IPS-18c (cell line): ENCODE data around the gene ALCAM.

Source experiments
- H3K4me3 ChIP-seq: 2 replicates; pipeline ENCODE4 v1.7.0; 2013; ENCODE audit warnings: low read depth, mild to moderate bottlenecking, low read length, moderate library complexity; ENCODE audit not compliant: insufficient read depth
- H3K9me3 ChIP-seq: one replicate; pipeline ENCODE4 v1.6.1; 2013; ENCODE audit warnings: mild to moderate bottlenecking, low read length, moderate library complexity; ENCODE audit not compliant: control insufficient read depth, insufficient read depth

Gene ALCAM

DNA sequence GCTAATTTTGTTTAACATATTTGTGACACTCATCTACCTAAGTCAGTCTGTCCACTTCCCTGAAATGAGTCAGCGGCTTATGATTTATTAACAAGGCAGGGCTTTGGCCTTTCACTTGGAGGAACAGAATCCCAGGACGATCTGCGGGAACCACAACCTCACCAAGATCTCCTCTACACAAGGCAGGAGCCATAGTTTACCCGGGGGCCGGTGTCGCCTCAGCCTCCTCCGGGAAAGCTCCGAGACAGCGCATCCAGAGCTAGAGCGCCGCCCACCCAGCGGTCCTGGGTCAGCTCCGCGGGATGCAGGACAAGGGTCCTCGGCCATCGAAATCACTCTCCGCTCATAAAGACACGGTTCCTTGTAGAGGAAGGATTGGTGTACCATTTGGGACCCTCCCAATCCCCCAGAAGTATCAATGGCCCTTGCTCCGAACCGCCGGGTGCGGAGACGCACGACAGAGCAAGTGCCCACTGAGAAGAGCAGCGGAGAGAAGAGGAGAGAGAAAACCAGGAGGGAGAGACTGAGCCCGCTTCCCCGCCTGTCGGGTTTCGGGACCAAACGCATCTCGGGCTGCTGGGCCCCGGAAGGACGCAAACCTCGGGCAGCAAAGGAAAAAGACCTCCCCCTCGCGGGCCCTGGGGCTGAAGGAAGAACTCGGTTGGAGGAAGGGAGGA is 13.1 kb upstream of the ALCAM start:
- no peaks in the 10 kb centered on the region for H3K9me3 ChIP-seq
- H3K4me3 ChIP-seq, result peak overlapping the region; percentile 42

DNA sequence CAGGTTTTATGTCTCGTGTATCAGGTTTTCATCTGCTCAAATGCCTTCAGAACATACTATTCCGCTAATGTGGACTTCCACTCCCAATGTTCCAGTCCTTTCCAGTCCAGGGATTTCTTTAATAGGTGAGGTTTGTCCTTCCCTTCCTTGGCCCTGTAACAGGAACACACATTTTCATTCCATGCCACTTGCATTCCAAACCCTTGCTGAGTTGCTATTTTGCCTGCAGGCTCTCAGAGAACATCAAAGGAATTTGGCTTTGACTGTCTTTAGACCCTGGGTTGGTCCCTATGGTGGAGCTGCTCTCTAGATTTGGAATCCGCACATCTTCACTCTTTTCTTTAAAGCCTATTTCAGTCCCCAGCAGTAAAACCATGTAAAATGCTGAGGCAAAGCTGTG is 12.3 kb upstream of the ALCAM start:
- Histone ChIP-seq H3K9me3 (no peaks in the 10 kb centered on the region), H3K4me3 (peak overlapping the region; percentile 42; the same call in 1 of the 2 replicates)

DNA sequence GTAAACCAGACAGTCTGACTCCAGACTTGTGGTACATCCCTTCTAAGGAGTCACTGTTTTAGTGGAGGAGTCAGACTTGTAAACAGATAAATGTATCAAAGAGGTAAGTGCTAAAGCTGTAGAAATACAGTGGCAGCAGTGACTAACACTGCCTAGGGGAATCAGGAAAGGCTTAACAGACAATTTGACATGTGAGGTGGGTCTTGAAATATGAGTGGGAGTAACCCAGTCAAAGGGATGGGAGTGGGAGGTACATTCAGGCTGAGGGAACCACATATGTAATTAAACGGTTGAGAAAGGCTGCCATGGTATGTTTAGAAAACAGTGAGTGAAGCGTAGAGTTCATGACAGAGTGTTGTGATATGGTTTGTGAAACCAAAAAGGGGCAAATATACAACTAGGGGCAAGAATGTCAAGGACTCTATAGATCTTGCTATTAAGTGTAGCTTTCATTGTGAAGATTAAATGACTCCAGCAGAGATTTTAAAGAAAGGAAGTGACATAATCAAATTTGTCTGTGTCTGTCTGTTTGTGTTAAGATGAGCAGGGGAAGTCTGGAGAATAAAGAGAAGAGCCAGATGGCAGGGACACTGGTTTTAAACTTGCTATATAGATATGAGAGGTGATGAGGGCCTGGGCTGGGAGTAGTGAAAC is 11.2 kb upstream of the ALCAM start:
- H3K4me3 ChIP-seq, result no peak overlapping the region
- H3K9me3 ChIP-seq, result no peaks in the 10 kb centered on the region

DNA sequence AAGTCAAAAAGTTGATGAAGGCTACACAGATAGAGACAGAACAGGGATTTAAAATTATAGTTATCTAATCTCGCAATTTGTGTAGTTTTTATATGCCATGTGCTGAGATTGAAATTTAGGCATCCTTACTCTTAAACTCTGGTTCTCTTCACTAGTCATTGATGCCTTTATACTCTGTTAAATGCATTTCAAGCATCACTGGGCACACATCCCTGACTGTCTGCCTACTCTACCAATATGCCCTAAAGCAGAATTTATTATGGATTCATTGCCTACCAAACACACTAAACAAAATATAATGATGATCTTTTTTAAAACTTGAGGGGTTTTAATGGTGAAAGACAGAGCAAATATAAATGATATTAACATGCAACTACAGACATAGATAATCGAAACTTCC is 10.3 kb upstream of the ALCAM start:
- Histone ChIP-seq H3K9me3 (no peaks in the 10 kb centered on the region), H3K4me3 (no peak overlapping the region)

DNA sequence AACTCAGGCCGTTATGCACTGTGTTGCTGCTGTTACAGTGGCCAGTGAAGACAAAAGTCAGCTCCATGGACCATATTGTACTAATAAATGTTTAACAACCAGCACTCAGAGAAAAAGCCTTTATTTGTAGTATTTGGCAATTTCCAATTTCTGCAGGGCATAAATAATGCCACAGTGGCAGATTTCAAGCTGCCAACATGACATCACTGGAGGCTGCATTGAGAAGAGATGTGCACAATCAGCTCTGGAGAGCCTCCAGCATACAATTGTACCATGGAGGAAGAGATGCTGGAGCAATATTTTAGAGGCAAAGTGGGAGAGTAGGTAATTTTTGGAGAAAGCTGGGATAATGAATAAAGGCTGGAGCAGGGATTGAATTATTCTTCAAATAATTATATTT is 9.7 kb upstream of the ALCAM start:
- H3K4me3 ChIP-seq, result no peak overlapping the region
- H3K9me3 ChIP-seq, result no peaks in the 10 kb centered on the region

DNA sequence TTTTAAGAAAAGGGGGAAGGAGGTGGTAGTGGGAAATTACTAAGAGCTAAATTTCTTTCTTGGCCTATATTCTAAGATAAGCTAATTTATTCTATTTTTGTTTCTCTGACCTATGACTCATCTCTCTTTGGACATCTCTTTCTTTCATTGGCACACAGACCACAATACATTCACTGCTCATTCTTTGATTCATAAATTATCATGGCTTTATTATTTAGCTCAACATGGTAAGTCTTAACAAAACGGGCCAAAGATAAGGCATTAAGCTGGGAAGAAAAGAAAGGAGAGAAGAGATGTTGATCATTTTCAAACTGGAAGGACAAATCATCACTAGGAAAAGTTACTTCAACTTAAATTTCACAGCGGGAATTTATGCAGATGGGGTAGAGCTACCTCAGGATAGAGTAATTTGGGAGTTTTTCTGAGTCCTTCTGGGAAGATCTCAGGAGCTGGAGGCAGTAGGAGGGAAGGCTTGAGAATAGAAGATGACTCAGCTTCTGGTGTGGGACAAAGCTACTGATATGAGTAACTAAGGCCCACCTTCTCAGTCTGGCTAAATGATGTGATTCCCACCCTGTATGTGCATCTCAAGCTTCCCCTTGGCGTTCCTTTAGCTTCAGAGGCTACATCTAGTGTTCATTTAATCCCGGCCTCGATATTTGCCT is 7.5 kb upstream of the ALCAM start:
- no peak overlapping the region for H3K4me3 ChIP-seq
- H3K9me3 ChIP-seq, result no peaks in the 10 kb centered on the region

DNA sequence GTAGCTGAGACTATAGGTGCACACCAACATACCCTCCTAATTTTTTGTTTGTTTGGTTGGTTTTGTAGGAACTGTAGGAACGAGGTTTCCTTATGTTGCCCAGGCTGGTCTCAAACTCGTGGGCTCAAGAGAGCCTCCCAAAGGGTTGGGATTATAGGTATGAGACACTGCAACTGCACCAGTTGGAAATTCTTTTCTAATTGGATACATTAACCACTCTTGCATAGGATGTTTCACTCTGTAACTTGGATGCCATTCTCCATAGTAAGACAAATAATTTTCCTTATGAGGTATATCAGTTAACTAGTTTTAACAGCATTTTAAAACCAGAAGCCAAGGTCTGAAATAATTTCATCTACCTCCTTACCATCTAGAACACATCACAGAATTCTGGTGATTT is 6.7 kb upstream of the ALCAM start:
- Histone ChIP-seq H3K9me3 (no peaks in the 10 kb centered on the region), H3K4me3 (no peak overlapping the region)

DNA sequence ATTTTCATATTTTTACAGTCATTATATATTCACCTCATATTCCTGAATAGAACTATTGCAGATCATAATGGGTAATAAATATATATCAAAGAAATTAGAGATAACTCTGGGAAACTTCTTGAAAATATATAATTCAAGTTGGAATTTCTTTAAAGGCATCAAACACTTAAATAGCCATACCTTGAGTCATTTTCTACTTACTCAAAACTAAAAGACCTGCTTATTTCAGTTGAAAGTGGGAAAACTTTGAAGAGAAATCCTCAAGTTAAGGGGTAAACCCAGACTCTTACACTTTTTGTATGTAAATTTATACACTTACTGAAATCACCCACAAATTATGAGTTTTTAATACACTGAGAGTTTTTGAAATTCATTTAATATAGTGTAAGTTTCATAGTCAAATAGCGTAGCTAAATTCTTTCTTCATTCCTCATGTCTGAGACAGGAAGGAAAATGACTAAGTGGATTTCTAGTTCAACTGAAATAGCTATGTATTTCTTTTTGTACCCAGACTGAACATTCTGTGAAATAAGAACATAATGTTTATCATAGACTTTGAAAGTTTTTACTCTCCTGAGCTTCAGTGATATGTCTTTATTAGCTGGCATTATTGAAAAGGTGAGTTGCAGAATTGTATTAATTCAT is 4.6 kb upstream of the ALCAM start:
- no peak overlapping the region for H3K4me3 ChIP-seq
- no peaks in the 10 kb centered on the region for H3K9me3 ChIP-seq

DNA sequence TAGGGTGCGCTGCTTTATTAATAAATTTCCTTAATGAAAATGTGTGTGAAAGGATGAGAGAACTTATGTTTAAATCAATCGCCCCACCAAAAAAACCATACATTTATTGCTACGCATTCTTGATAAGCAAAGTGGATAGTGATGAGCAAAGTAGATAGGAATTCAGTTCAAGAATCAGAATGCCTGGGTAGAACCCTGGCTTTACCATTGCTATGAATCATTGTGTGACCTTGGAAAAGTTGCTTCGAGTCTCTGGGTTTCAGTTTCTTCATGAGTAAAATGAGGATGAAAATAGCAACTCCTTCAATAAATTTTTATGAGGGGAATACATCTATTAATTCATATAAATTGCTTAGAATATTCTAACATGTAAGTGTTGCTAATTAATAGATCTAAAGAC is 2.6 kb upstream of the ALCAM start:
- Histone ChIP-seq H3K4me3 (no peak overlapping the region), H3K9me3 (no peaks in the 10 kb centered on the region)

DNA sequence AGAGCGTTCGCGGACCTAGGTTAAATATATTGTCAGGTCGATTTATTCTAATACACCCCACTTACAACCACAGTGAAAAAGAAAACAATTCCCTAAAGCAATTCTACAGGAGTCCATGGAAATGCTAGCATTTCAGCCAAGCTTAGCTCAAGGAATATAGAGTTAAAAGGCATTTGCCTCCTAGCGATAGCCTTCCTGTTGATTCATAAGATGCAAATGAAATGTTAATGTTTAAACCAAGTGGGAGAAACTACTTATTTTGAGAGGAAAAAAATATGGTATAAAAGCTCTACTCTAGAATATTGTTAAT is 1.7 kb upstream of the ALCAM start:
- H3K4me3 ChIP-seq, result peak overlapping the region; percentile 75
- no peaks in the 10 kb centered on the region for H3K9me3 ChIP-seq

DNA sequence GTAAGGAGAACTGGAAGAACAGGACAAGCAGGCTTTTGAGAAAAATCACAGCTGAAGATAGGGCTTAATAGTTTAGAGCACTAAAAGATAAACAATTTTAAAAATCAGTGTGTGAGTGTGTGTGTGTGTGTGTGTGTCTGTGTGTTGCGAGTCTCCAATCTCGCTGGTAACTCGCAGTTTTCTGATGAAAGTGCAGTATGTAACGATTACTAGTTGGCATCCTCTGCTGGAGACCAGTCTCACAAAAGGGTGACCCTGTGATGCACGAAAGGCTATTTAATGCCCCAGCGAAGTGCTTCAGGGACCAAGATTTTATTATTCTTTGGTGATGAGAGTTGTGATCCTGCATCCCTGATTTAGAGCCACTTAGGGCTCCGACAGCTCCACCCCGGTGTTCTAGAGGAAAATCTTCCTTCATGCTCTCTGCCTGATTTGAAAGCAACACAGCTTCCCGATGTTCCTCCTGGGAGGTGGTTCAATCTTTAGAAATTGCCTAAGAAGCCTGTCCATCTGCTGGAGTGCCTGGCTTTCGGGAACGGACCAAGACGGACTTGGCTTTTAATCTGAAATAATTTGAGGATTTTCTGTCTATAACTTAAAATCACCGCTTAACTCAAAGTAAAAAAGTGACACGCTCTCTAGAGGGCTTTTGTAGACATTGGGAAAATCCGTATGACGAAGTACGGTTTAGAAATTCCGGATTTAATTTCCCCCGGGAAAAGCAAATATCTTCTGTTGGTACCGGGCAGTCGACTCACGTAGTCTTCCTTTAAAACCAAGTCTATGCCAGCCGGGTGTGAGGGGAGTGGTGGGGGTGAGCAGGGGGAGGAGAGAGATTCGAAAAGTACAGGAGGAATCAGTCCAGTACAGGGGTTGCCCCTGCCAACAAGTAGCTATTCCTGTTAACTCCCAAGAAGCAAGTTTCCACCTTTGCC is 1.1 kb upstream of the ALCAM start:
- H3K4me3 ChIP-seq, result peak overlapping the region; percentile 75
- no peaks in the 10 kb centered on the region for H3K9me3 ChIP-seq

DNA sequence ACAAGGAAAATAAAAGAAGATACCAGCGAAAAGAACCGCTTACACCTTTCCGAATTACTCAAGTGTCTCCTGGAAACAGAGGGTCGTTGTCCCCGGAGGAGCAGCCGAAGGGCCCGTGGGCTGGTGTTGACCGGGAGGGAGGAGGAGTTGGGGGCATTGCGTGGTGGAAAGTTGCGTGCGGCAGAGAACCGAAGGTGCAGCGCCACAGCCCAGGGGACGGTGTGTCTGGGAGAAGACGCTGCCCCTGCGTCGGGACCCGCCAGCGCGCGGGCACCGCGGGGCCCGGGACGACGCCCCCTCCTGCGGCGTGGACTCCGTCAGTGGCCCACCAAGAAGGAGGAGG is 325 bp downstream of the ALCAM start:
- H3K9me3 ChIP-seq, result no peaks in the 10 kb centered on the region
- H3K4me3 ChIP-seq, result peak overlapping the region; percentile 75

DNA sequence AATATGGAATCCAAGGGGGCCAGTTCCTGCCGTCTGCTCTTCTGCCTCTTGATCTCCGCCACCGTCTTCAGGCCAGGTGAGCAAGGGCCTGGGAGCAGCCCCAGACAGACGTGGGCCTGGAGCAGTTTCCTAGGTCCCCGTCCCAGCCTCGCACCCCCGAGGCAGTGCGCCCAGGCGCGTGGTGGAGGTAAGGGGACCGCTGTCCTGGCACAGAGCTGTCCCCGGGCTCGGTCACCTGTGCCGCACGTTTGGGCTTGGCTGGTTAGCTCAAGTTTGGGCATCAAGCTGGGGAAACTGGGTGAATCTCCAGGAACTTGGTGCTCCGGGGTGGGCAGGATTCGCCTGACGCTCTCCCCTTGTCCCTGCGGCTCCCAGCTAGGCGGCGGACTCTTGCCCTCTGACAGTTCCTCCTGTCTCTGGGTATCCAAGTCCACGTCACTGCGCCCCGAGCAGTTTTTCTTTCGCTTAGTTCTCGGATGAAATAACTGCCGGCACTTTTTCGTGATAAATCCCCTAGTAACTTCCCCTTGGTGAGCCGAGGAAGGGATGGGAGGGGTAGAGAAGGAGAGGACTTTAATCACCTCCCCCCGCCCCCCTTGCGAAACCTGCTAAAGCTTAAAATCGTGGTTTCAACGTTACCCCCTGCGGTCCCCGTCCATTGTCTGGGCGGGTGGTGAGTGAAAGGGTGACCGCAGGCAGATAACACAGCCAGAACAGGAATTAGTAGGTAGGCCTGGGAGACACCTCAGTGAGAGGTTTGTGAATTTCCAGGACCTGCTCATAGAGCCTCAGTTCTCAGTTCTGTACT is 901 bp downstream of the ALCAM start:
- H3K4me3 ChIP-seq, result peak overlapping the region; percentile 75
- H3K9me3 ChIP-seq, result no peaks in the 10 kb centered on the region

DNA sequence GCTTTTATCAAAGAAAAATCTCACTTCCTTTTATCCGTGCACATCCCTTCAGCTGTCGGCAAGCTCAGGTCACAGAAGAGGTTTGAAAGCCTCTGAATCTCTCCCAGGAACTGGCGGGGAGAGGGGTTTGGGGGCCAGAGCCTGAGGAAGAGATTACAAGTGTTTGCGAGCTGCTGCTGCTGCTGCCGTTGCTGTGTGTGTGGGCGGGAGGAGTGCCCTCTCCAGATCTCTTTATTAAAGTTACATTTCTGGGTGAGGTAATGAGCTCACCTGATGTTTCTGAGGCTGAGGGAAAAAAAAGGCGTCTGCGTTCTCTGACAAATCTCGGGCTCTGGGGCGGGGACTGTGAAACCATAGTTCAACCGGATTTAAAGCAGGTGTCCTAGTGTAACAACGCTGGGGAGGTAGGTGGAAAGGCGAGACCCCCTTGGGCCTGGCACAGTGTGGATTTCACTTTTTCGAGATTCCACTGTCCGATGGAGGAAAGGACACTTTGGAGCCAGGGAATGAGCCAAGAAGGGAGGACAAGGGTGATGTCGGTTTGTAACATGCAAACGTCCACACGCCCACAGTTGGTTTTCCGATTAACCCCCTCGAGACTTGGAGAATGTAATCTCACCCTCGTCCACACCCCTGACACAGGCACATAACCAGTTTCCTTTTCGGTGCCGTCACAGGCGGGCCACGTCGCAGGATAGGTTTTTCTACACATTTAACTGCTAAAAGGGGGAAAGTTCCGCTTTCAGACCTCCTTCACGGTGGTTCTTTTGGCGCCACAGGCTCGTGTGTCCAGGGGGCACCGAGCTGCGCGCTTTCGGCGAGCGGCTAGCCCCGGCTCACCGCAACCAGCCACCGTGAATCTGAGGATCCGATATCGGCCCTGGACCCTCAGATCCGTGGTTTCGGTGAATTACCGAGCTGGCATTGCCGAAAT is 2.1 kb downstream of the ALCAM start:
- H3K9me3 ChIP-seq, result no peaks in the 10 kb centered on the region
- H3K4me3 ChIP-seq, result peak overlapping the region; percentile 75

DNA sequence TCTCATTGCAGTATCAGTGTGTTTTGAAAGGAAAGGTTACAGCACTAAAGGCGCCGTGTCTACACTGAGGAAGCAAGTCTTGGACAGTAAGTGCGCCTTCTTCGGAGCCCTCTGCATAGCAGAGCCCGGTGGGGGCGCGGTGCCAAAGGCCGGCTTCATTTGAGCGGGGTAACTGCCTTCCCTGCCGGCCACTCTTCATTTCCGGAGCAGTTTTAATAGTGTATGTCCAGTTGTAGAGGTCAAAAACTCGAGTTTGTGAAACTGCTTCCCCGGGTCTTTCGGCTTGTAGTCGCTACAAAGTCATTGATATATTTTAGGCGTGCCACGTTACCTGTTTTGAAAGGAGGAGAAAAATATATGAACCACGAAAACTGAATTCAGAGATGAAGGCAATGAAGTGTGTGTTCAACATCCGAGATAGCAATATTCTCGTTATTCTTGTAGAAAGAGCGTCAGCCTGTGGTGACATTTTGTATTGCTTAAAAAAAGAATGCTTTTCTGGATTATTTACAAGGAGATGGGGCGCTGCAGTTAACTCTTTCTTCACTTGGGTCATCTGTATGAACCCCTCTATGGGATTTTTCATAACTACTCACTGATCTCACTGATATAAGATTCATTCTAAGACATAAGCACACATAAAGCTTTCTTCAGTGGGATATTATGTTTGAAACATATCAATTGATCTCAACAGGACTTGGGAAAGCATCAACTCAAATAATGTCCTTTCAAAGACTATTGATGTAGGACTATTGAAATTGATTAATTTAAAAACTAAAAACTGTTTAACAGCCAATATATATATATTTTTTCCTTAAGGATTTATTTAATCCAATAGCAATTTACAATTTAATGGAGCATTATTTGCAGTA is 3.0 kb downstream of the ALCAM start:
- no peaks in the 10 kb centered on the region for H3K9me3 ChIP-seq
- H3K4me3 ChIP-seq, result peak overlapping the region; percentile 75
